Measurements from ENCODE around the gene AKR1D1. TPM values are rescaled to one million over a fixed set of nuclear protein-coding genes. Genes with fewer than 3 reads are reported as not detected.
"Not testable (repeated sequence)": the region's sequence is repeated elsewhere in the genome, so short reads cannot be mapped to it uniquely, and the experiment has no call there.

Gene AKR1D1
- total RNA-seq, 1 experiment from 2014 or later = not detected

- ATAC-seq = no peak
- intact Hi-C loops (cut with micrococcal nuclease; ENCODE audit: unreplicated experiment) (no loop called here), in situ Hi-C loops (cut with HindIII; ENCODE audit: low pct_unique_long_range_greater_than_20kb, low sequenced_read_pairs) (no loop called here)
- CTCF ChIA-PET = no interaction called here
- Histone ChIP-seq H3K36me3 (ENCODE audit: control insufficient read depth, insufficient read depth, low read length) (no peaks in the 10 kb centered on the region), H3K27me3 (ENCODE audit: control insufficient read depth, insufficient read depth, low read length) (no peaks in the 10 kb centered on the region), H3K4me3 (ENCODE audit: low read depth in 2 of 2, low read length in 2 of 2) (no peak overlapping the region), H3K4me1 (ENCODE audit: control insufficient read depth, insufficient read depth, low read length) (no peaks in the 10 kb centered on the region), H3K27ac (ENCODE audit: low read length) (no peak overlapping the region), H3K9me3 (ENCODE audit: control insufficient read depth, insufficient read depth, low read depth, low read length) (no peaks in the 10 kb centered on the region)
- no peak for DNase-seq (ENCODE audit: low read depth, low spot score)
- TF ChIP-seq TCF7L2 (IDR thresholded peaks at IDR 0.05; ENCODE audit: low read depth, low read length) (no peak), REST (IDR thresholded peaks at IDR 0.05; ENCODE audit: insufficient read depth in 1 of 2, low read depth in 2 of 2, low read length in 1 of 2) (no peak), CTCF (IDR thresholded peaks at IDR 0.05) (no peak), POLR2AphosphoS5 (IDR thresholded peaks at IDR 0.05; ENCODE audit: low read depth, low read length) (no peak), SIN3A (IDR thresholded peaks at IDR 0.05; ENCODE audit: borderline replicate concordance, insufficient read depth, low read depth, low read length) (no peak)
- POLR2A ChIA-PET = no interaction called here
- BruUV-seq (replicated peaks) = no TSS peak
Measured at GRCh38 chr7:138047907-138048306, 28.4 kb upstream of the AKR1D1 start.

GRCh38 chr7:138049505-138050116, 26.6 kb upstream of the AKR1D1 start:
- in situ Hi-C loops (cut with HindIII; ENCODE audit: low pct_unique_long_range_greater_than_20kb, low sequenced_read_pairs) = no loop called here
- DNase-seq (ENCODE audit: low read depth, low spot score) = no peak
- no peak overlapping the region for H3K4me3 ChIP-seq (ENCODE audit: low read depth in 2 of 2, low read length in 2 of 2)
- CTCF ChIA-PET = no interaction called here
- no peaks in the 10 kb centered on the region for H3K27me3 ChIP-seq (ENCODE audit: control insufficient read depth, insufficient read depth, low read length)
- no peaks in the 10 kb centered on the region for H3K36me3 ChIP-seq (ENCODE audit: control insufficient read depth, insufficient read depth, low read length)
- BruUV-seq (replicated peaks) = no TSS peak
- intact Hi-C loops (cut with micrococcal nuclease; ENCODE audit: unreplicated experiment) = no loop called here
- no peak overlapping the region for H3K27ac ChIP-seq (ENCODE audit: low read length)
- no peaks in the 10 kb centered on the region for H3K9me3 ChIP-seq (ENCODE audit: control insufficient read depth, insufficient read depth, low read depth, low read length)
- TF ChIP-seq SIN3A (IDR thresholded peaks at IDR 0.05; ENCODE audit: borderline replicate concordance, insufficient read depth, low read depth, low read length) (no peak), POLR2AphosphoS5 (IDR thresholded peaks at IDR 0.05; ENCODE audit: low read depth, low read length) (no peak), CTCF (IDR thresholded peaks at IDR 0.05) (no peak), REST (IDR thresholded peaks at IDR 0.05; ENCODE audit: insufficient read depth in 1 of 2, low read depth in 2 of 2, low read length in 1 of 2) (no peak), TCF7L2 (IDR thresholded peaks at IDR 0.05; ENCODE audit: low read depth, low read length) (no peak)
- no peak for ATAC-seq
- POLR2A ChIA-PET = no interaction called here
- no peaks in the 10 kb centered on the region for H3K4me1 ChIP-seq (ENCODE audit: control insufficient read depth, insufficient read depth, low read length)

- CTCF ChIA-PET; POLR2A ChIA-PET; H3K4me3 ChIP-seq (ENCODE audit: low read depth in 2 of 2, low read length in 2 of 2); H3K27ac ChIP-seq (ENCODE audit: low read length); DNase-seq (ENCODE audit: low read depth, low spot score); BruUV-seq (replicated peaks); H3K4me1 ChIP-seq (ENCODE audit: control insufficient read depth, insufficient read depth, low read length); intact Hi-C loops (cut with micrococcal nuclease; ENCODE audit: unreplicated experiment); H3K36me3 ChIP-seq (ENCODE audit: control insufficient read depth, insufficient read depth, low read length); H3K27me3 ChIP-seq (ENCODE audit: control insufficient read depth, insufficient read depth, low read length); in situ Hi-C loops (cut with HindIII; ENCODE audit: low pct_unique_long_range_greater_than_20kb, low sequenced_read_pairs); H3K9me3 ChIP-seq (ENCODE audit: control insufficient read depth, insufficient read depth, low read depth, low read length); ATAC-seq: not testable (repeated sequence)
Measured at GRCh38 chr7:138051712-138052247, 24.5 kb upstream of the AKR1D1 start.
